Measurements from ENCODE around the gene SLC26A5. TPM values are rescaled to one million over a fixed set of nuclear protein-coding genes. Genes with fewer than 3 reads are reported as not detected.

The SLC26A5 gene
- total and polyA plus RNA-seq, 2 donors (not counting 1 experiment from before 2014, with no cell fraction given): not detected

DNA sequence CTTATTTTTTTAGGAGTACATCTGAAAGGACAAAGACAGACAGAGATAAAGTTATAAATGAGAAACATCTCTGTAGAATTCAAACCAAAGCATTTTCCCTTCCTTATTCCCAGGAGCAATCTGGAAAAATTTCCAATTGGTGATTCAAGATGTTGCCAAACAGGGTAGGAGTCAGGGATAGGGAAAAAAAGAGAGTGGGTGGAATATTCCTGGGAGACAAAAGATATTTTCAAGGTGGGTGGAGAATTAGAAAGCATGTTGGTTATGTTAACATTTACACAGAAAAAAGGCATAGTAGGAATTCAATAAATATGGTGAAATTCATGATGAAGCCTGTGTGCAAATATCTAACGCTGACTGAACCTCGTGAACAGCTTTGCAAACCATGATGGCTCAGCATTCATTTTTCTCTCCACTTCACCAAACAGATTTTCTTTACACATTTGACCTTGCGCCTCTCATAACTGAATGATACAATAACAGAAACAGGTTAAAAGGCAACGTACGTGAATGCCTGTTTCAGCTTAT is 25.1 kb downstream of the SLC26A5 start:
- Histone ChIP-seq H3K9me3 (ENCODE audit: control extremely low read depth in 1 of 3, control insufficient read depth in 2 of 3, insufficient read depth in 1 of 3, low read length in 2 of 3) (no peaks in the 10 kb centered on the region), H2AFZ (ENCODE audit: insufficient read depth, low read depth, low read length, poor library complexity, severe bottlenecking) (no peak overlapping the region), H3K4me2 (replicated peaks; ENCODE audit: low read depth, low read length, poor library complexity, severe bottlenecking) (no peak overlapping the region), H3K27me3 (replicated peaks in 1 of 4; ENCODE audit: control extremely low read depth in 1 of 4, control insufficient read depth in 3 of 4, insufficient read depth in 4 of 4, low read length in 3 of 4) (peaks cover 0 to 3% (median 2%) of the 10 kb centered on the region in 4 experiments), H4K20me1 (ENCODE audit: control insufficient read depth, insufficient read depth, low read length, poor library complexity, severe bottlenecking) (no peaks in the 10 kb centered on the region), H3K27ac (ENCODE audit: low read length in 2 of 2) (no peak overlapping the region), H3K4me3 (ENCODE audit: control extremely low read depth in 1 of 5, extremely low read depth in 1 of 5, insufficient read depth in 1 of 5, low read depth in 2 of 5, low read length in 4 of 5) (no peak overlapping the region), H3K36me3 (replicated peaks in 1 of 2; ENCODE audit: control extremely low read depth in 1 of 2, control insufficient read depth in 1 of 2, extremely low read depth in 1 of 2, insufficient read depth in 2 of 2, low read length in 1 of 2) (no peaks in the 10 kb centered on the region), H3K79me2 (ENCODE audit: control insufficient read depth, insufficient read depth, low read length) (no peaks in the 10 kb centered on the region), H3K4me1 (ENCODE audit: control insufficient read depth in 2 of 2, insufficient read depth in 2 of 2, low read length in 2 of 2) (no peaks in the 10 kb centered on the region), H3K9ac (ENCODE audit: low read length) (no peak overlapping the region)
- Mint-ChIP-seq H3K4me3 (no peak overlapping the region), H3K27ac (no peak overlapping the region), H3K9me3 (ENCODE audit: insufficient read depth) (no peaks in the 10 kb centered on the region), H3K27me3 (peaks cover 26% of the 10 kb centered on the region), H3K4me1 (no peaks in the 10 kb centered on the region)
- ChIA-PET POLR2A (no interaction called here), CTCF (no interaction called here)
- WGBS (ENCODE audit: insufficient coverage): 100% methylated on average over 3 of the region's 5 CpGs
- intact Hi-C loops (cut with micrococcal nuclease): no loop called here
- ATAC-seq (ENCODE audit: low read depth) (no peak), DNase-seq (no peak)
- TF ChIP-seq EZH2 (IDR thresholded peaks at IDR 0.05; ENCODE audit: borderline replicate concordance, insufficient read depth, low read depth, low read length, poor library complexity, severe bottlenecking): no peak
- TF ChIP-seq, protein P1, sequence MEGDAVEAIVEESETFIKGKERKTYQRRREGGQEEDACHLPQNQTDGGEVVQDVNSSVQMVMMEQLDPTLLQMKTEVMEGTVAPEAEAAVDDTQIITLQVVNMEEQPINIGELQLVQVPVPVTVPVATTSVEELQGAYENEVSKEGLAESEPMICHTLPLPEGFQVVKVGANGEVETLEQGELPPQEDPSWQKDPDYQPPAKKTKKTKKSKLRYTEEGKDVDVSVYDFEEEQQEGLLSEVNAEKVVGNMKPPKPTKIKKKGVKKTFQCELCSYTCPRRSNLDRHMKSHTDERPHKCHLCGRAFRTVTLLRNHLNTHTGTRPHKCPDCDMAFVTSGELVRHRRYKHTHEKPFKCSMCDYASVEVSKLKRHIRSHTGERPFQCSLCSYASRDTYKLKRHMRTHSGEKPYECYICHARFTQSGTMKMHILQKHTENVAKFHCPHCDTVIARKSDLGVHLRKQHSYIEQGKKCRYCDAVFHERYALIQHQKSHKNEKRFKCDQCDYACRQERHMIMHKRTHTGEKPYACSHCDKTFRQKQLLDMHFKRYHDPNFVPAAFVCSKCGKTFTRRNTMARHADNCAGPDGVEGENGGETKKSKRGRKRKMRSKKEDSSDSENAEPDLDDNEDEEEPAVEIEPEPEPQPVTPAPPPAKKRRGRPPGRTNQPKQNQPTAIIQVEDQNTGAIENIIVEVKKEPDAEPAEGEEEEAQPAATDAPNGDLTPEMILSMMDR (IDR thresholded peaks at IDR 0.05): no peak

DNA sequence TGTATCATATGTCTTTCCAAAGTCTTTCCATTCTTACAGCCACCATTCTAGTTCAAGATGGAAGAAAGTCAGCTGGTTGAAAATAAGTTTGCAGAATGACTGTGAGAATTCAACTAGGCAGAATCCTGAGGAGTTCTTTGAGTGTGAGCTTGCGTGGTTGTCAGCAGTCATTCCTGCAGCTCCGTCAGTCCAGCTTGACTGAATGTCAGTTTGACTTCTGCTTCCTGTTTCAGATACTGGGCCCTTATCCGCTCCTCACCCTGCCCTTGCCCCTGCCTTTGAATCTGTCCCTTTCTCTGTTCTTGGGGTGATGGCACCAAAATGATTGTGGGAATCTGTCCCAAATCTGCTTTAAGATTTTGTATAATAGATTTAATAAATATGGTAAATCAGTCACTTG is 27.8 kb downstream of the SLC26A5 start:
- Mint-ChIP-seq H3K4me1 (no peaks in the 10 kb centered on the region), H3K27me3 (peaks cover 49% of the 10 kb centered on the region), H3K9me3 (ENCODE audit: insufficient read depth) (no peaks in the 10 kb centered on the region), H3K4me3 (no peak overlapping the region), H3K27ac (no peak overlapping the region)
- no peak for TF ChIP-seq EZH2 (IDR thresholded peaks at IDR 0.05; ENCODE audit: borderline replicate concordance, insufficient read depth, low read depth, low read length, poor library complexity, severe bottlenecking)
- TF ChIP-seq, protein P1 (IDR thresholded peaks at IDR 0.05): no peak
- no peak overlapping the region for H3K27ac ChIP-seq (ENCODE audit: low read length in 2 of 2)
- no peaks in the 10 kb centered on the region for H3K36me3 ChIP-seq (replicated peaks in 1 of 2; ENCODE audit: control extremely low read depth in 1 of 2, control insufficient read depth in 1 of 2, extremely low read depth in 1 of 2, insufficient read depth in 2 of 2, low read length in 1 of 2)
- no peak overlapping the region for H3K4me3 ChIP-seq (ENCODE audit: control extremely low read depth in 1 of 5, extremely low read depth in 1 of 5, insufficient read depth in 1 of 5, low read depth in 2 of 5, low read length in 4 of 5)
- no peak overlapping the region for H2AFZ ChIP-seq (ENCODE audit: insufficient read depth, low read depth, low read length, poor library complexity, severe bottlenecking)
- 74% methylated on average over 2 of the region's 3 CpGs for WGBS (ENCODE audit: insufficient coverage)
- ChIA-PET POLR2A (no interaction called here), CTCF (no interaction called here)
- H3K4me2 ChIP-seq (replicated peaks; ENCODE audit: low read depth, low read length, poor library complexity, severe bottlenecking): no peak overlapping the region
- ATAC-seq (ENCODE audit: low read depth) (no peak), DNase-seq (no peak)
- no peaks in the 10 kb centered on the region for H4K20me1 ChIP-seq (ENCODE audit: control insufficient read depth, insufficient read depth, low read length, poor library complexity, severe bottlenecking)
- intact Hi-C loops (cut with micrococcal nuclease): no loop called here
- no peaks in the 10 kb centered on the region for H3K79me2 ChIP-seq (ENCODE audit: control insufficient read depth, insufficient read depth, low read length)
- no peaks in the 10 kb centered on the region for H3K9me3 ChIP-seq (ENCODE audit: control extremely low read depth in 1 of 3, control insufficient read depth in 2 of 3, insufficient read depth in 1 of 3, low read length in 2 of 3)
- H3K9ac ChIP-seq (ENCODE audit: low read length): no peak overlapping the region
- H3K27me3 ChIP-seq (replicated peaks in 1 of 4; ENCODE audit: control extremely low read depth in 1 of 4, control insufficient read depth in 3 of 4, insufficient read depth in 4 of 4, low read length in 3 of 4): peaks cover 0 to 3% (median 0%) of the 10 kb centered on the region in 4 experiments
- no peaks in the 10 kb centered on the region for H3K4me1 ChIP-seq (ENCODE audit: control insufficient read depth in 2 of 2, insufficient read depth in 2 of 2, low read length in 2 of 2)

All from B cell (primary cell).